ENCODE measurements around the gene COL27A1.
"Not testable (repeated sequence)": the region's sequence is repeated elsewhere in the genome, so short reads cannot be mapped to it uniquely, and the experiment has no call there.

The COL27A1 gene

GRCh38 chr9:114123031-114123977, 32.0 kb upstream of the COL27A1 start:
- DNase-seq = no peak

GRCh38 chr9:114124138-114124537, 31.2 kb upstream of the COL27A1 start:
- no peak for DNase-seq

- DNase-seq = no peak
Measured at GRCh38 chr9:114124666-114125475, 30.5 kb upstream of the COL27A1 start.

GRCh38 chr9:114125476-114126013, 29.8 kb upstream of the COL27A1 start:
- DNase-seq = no peak

GRCh38 chr9:114126247-114127060, 28.9 kb upstream of the COL27A1 start:
- no peak for DNase-seq

- DNase-seq = not testable (repeated sequence)
Measured at GRCh38 chr9:114128759-114129158, 26.6 kb upstream of the COL27A1 start.

GRCh38 chr9:114130141-114130540, 25.2 kb upstream of the COL27A1 start:
- DNase-seq = no peak

- no peak for DNase-seq
Measured at GRCh38 chr9:114130624-114131277, 24.6 kb upstream of the COL27A1 start.

- DNase-seq = no peak
Measured at GRCh38 chr9:114131808-114132549, 23.4 kb upstream of the COL27A1 start.

- DNase-seq = no peak
Measured at GRCh38 chr9:114132550-114132918, 22.8 kb upstream of the COL27A1 start.

GRCh38 chr9:114134827-114135396, 20.4 kb upstream of the COL27A1 start:
- no peak for DNase-seq

GRCh38 chr9:114137831-114138230, 17.5 kb upstream of the COL27A1 start:
- no peak for DNase-seq

GRCh38 chr9:114138552-114138971, 16.8 kb upstream of the COL27A1 start:
- no peak for DNase-seq

- DNase-seq = no peak
Measured at GRCh38 chr9:114139071-114139470, 16.3 kb upstream of the COL27A1 start.

- DNase-seq = no peak
Measured at GRCh38 chr9:114140401-114140800, 14.9 kb upstream of the COL27A1 start.

- DNase-seq = no peak
Measured at GRCh38 chr9:114140850-114141249, 14.5 kb upstream of the COL27A1 start.

- DNase-seq = no peak
Measured at GRCh38 chr9:114141553-114142402, 13.6 kb upstream of the COL27A1 start.

- no peak for DNase-seq
Measured at GRCh38 chr9:114143234-114143633, 12.1 kb upstream of the COL27A1 start.

GRCh38 chr9:114146735-114147134, 8.6 kb upstream of the COL27A1 start:
- DNase-seq = no peak

- DNase-seq = no peak
Measured at GRCh38 chr9:114149181-114149580, 6.2 kb upstream of the COL27A1 start.
